GM12878 (cell line): ENCODE results near the gene RHEB. TPM values are rescaled to one million over a fixed set of nuclear protein-coding genes. Genes with fewer than 3 reads are reported as not detected.

Experiments used
- ATAC-seq: fragments of 200-7000 bp; cut with Tn5 transposase; 3 replicates; pipeline ENCODE4 v1.9.1; 2020; ENCODE audit warnings: mild to moderate bottlenecking, moderate library complexity
- BruUV-seq: library from RNA; stranded (reverse); fragments of 400-500 nt; replicated peaks from 2 replicates; lab custom pipeline; 2021; lab: Mats Ljungman, UMichigan
- CTCF ChIA-PET: fragments of 300-600 bp; sonication (Branson Sonifier 250); formaldehyde crosslinking; extraction: SDS; loops from one replicate; lab custom pipeline; 2021; ENCODE audit warnings: inconsistent platforms; lab: Yijun Ruan, JAX
- POLR2A ChIA-PET: fragments of 350-600 bp; formaldehyde crosslinking; extraction: SDS; loops from one replicate; lab custom pipeline; 2021; ENCODE audit warnings: inconsistent platforms; lab: Charles Lee
- RAD21 ChIA-PET: fragments of 300-600 bp; sonication (Branson Sonifier 250); formaldehyde crosslinking; loops from one replicate; lab custom pipeline; 2023; ENCODE audit warnings: antibody characterized with exemption; ENCODE audit not compliant: unreplicated experiment; lab: Charles Lee
- SMC1A ChIA-PET: fragments of 300-600 bp; sonication (Branson Sonifier 250); formaldehyde crosslinking; loops from one replicate; lab custom pipeline; 2023; ENCODE audit not compliant: unreplicated experiment, uncharacterized antibody; lab: Charles Lee
- DNase-seq: peaks from one replicate; pipeline ENCODE4 v3.0.0-alpha.2; 2011; ENCODE audit warnings: low read depth, low spot score
- FAIRE-seq: peaks from 3 replicates; lab custom pipeline; 2011; peaks lifted over from hg19 to GRCh38; lab: Jason Lieb, UNC
- H2AFZ ChIP-seq: 2 replicates; pipeline ENCODE4 v1.6.0; 2011; ENCODE audit warnings: low read depth, low read length, control low read depth; ENCODE audit not compliant: control insufficient read depth
- H3K27ac ChIP-seq: 2 replicates; pipeline ENCODE4 v1.5.1; 2011; ENCODE audit warnings: control low read depth; ENCODE audit not compliant: control insufficient read depth, insufficient read depth
- H3K27me3 ChIP-seq, 2 experiments: replicated peaks in 1 of 2; 2 replicates each; pipeline versions ENCODE4 v1.6.0 to v1.6.1; 2011; ENCODE audit warnings: low read length in 1 of 2; ENCODE audit not compliant: control insufficient read depth in 2 of 2, insufficient read depth in 2 of 2
- H3K36me3 ChIP-seq, 2 experiments: 2 replicates each; pipeline ENCODE4 v1.5.1; 2011; ENCODE audit warnings: low read length in 1 of 2; ENCODE audit not compliant: control insufficient read depth in 2 of 2, insufficient read depth in 2 of 2
- H3K4me1 ChIP-seq: 2 replicates; pipeline ENCODE4 v1.6.1; 2011; ENCODE audit warnings: mild to moderate bottlenecking, low read length, moderate library complexity, mixed read lengths; ENCODE audit not compliant: control insufficient read depth, insufficient read depth
- H3K4me2 ChIP-seq: 2 replicates; pipeline ENCODE4 v1.6.0; 2011; ENCODE audit warnings: control low read depth; ENCODE audit not compliant: control insufficient read depth, insufficient read depth
- H3K4me3 ChIP-seq: fragments of 200-600 bp; sonication (generic); 2 replicates; pipeline ENCODE4 v1.5.1; 2016
- H3K79me2 ChIP-seq: 2 replicates; pipeline ENCODE4 v1.6.0; 2011; ENCODE audit warnings: low read length; ENCODE audit not compliant: control insufficient read depth, insufficient read depth
- H3K9ac ChIP-seq: 2 replicates; pipeline ENCODE4 v1.8.0; 2011; ENCODE audit warnings: low read length, control low read depth, mixed read lengths; ENCODE audit not compliant: control insufficient read depth, insufficient read depth
- H3K9me3 ChIP-seq: replicated peaks from 3 replicates; pipeline ENCODE4 v1.5.1; 2011; ENCODE audit warnings: mild to moderate bottlenecking, low read length; ENCODE audit not compliant: control insufficient read depth, insufficient read depth
- H4K20me1 ChIP-seq: 2 replicates; pipeline ENCODE4 v1.6.0; 2011; ENCODE audit not compliant: control insufficient read depth, insufficient read depth
- BMI1 ChIP-seq: fragments of 450-650 bp; IDR thresholded peaks from 2 replicates; pipeline ENCODE4 v1.6.1; 2016; ENCODE audit warnings: mild to moderate bottlenecking, moderate library complexity, borderline replicate concordance
- DPF2 ChIP-seq: fragments of 450-650 bp; IDR thresholded peaks from 2 replicates; pipeline ENCODE4 v1.6.1; 2017; ENCODE audit warnings: mild to moderate bottlenecking
- MLLT1 ChIP-seq: fragments of 450-650 bp; IDR thresholded peaks from 2 replicates; pipeline ENCODE4 v1.6.1; 2016; ENCODE audit warnings: mild to moderate bottlenecking
- PRDM15 ChIP-seq: fragments of 450-650 bp; formaldehyde crosslinking; IDR thresholded peaks from 2 replicates; pipeline ENCODE4 v1.4.0; 2020; ENCODE audit warnings: mild to moderate bottlenecking, moderate library complexity
- SMAD5 ChIP-seq: IDR thresholded peaks from 2 replicates; pipeline ENCODE4 v1.6.1; 2016; ENCODE audit warnings: antibody characterized with exemption, low read depth
- WGBS: methylation state at CpG from one replicate; pipeline ENCODE4 v1.1.6; 2016; ENCODE audit warnings: low lambda C conversion rate; ENCODE audit not compliant: insufficient replicate concordance, insufficient coverage; ENCODE audit errors: missing lambda C conversion rate; 5-methylcytosine and 5-hydroxymethylcytosine counted together
- in situ Hi-C: fragments of 300-500 bp; cut with MboI; formaldehyde crosslinking; loops from 9 replicates; pipeline ENCODE4 v1.14.3; 2018; ENCODE audit warnings: mixed read lengths
- intact Hi-C: fragments of 100-400 bp; cut with micrococcal nuclease; formaldehyde crosslinking; loops from one replicate; pipeline ENCODE4 v1.14.2; 2022; ENCODE audit not compliant: unreplicated experiment
- polyA plus RNA-seq, 11 experiments: library from polyadenylated mRNA; depleted of rRNA in 4 of 11; unstranded in 6 of 11; stranded (reverse) in 5 of 11; fragments of >200 nt; fragmentation: Nextera tagmentation in 4 of 11; fragmentation: Illumina TruSeq in 1 of 11; extraction: Ambion mirVana in 4 of 11; extraction: Trizol in 1 of 11; gene quantifications; 1 replicate in 1 of 11; 2 replicates in 10 of 11; pipeline versions ENCODE4 v1.2.1 to v1.2.3, GENCODE V29; 2011 to 2016; ENCODE audit warnings: inconsistent platforms in 2 of 11, missing spikeins in 2 of 11, low read depth in 1 of 11
- total RNA-seq, 4 experiments: library from RNA; depleted of rRNA in 3 of 4; stranded (reverse); fragments of >200 nt in 3 of 4; fragmentation: Illumina TruSeq in 1 of 4; extraction: Trizol in 1 of 4; gene quantifications; 2 replicates each; pipeline versions ENCODE4 v1.2.1 to v1.2.3, GENCODE V29; 2013 to 2021

RHEB gene
- total and polyA plus RNA-seq, 10 of the 15 experiments (the other 5 are each of a cell fraction or from before 2014, with no cell fraction given): 6.2 to 67.8 (median 38.0) TPM

GRCh38 chr7:151503902-151504714, 15.6 kb downstream of the RHEB start:
- in situ Hi-C loops: no loop called here
- SMC1A ChIA-PET: interaction anchor here (1.4 to 1.9 kb wide), 4 partner anchors 7 to 14 kb away, joined by 3 to 10 read pairs (median 5); no protein-coding TSS in a partner anchor
- DNase-seq (no peak), ATAC-seq (no peak), FAIRE-seq (no peak)
- no peaks in the 10 kb centered on the region; the same call in none of the 3 replicates for H3K9me3 ChIP-seq
- no peak overlapping the region for H3K27ac ChIP-seq
- POLR2A ChIA-PET: interaction anchor here (0.6 to 1.2 kb wide), 4 partner anchors 11 to 101 kb away, joined by 3 to 5 read pairs (median 4); no protein-coding TSS in a partner anchor
- RAD21 ChIA-PET: interaction anchor here (1.0 kb wide), 1 partner anchor 33 kb away, joined by 3 read pairs; no protein-coding TSS in a partner anchor
- no peaks in the 10 kb centered on the region for H4K20me1 ChIP-seq
- H3K27me3 ChIP-seq: no peaks in the 10 kb centered on the region
- peaks cover 98% of the 10 kb centered on the region for H3K79me2 ChIP-seq
- intact Hi-C loops: no loop called here
- WGBS: 93% methylated on average over 7 of the region's 7 CpGs
- peaks cover 7% of the 10 kb centered on the region for H3K4me1 ChIP-seq
- H2AFZ ChIP-seq: no peak overlapping the region
- no TSS peak for BruUV-seq
- CTCF ChIA-PET: interaction anchor here (0.8 to 1.4 kb wide), 2 partner anchors 11 to 21 kb away, joined by 4 to 7 read pairs; no protein-coding TSS in a partner anchor
- TF ChIP-seq DPF2: no peak
- TF ChIP-seq MLLT1: no peak
- no peak for TF ChIP-seq BMI1
- TF ChIP-seq PRDM15: no peak
- no peak for TF ChIP-seq SMAD5
- H3K36me3 ChIP-seq: peaks cover under 1 to 2% of the 10 kb centered on the region in 2 experiments; a peak in 3 of 4 replicates
- no peak overlapping the region for H3K4me3 ChIP-seq
- no peak overlapping the region for H3K4me2 ChIP-seq
- no peak overlapping the region for H3K9ac ChIP-seq
